Stimulated activated CD4-positive, alpha-beta T cell treated with anti-CD3 and anti-CD28 coated beads, Interleukin-12 subunit alpha, Interleukin-12 subunit beta, amount 100 ng/mL, for 48 hours (primary cell): ENCODE results near the gene HOXD3.

Experiments used
- DNase-seq, 3 donors: peaks; one replicate each; pipeline ENCODE4 v3.0.0-alpha.2; 2020; ENCODE audit warnings: low read depth in 2 of 3, low spot score in 1 of 3

HOXD3 gene

GRCh38 chr2:176132205-176133171 lies 24.6 kb upstream of the HOXD3 start:
- no peak for DNase-seq

DNA sequence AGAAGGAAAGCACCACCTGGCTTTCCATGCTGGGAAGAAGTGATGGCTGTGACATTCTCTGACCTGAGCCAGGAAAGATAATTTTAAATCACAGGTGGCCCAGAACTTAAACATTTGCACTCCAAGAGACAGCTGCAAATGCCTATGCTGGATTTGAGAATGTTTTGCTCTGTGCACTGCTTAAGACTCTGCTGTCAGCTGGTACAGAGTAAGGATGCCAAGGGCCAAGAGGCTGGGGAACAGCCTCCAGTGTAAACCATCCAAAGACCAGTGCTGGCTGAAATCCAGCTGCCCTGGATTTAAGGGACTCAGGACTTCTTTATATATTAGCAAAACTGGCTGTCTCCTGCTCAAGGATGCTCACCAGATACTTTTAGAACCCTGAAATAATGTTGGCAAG lies 23.7 kb upstream of the HOXD3 start:
- DNase-seq = no peak

DNA sequence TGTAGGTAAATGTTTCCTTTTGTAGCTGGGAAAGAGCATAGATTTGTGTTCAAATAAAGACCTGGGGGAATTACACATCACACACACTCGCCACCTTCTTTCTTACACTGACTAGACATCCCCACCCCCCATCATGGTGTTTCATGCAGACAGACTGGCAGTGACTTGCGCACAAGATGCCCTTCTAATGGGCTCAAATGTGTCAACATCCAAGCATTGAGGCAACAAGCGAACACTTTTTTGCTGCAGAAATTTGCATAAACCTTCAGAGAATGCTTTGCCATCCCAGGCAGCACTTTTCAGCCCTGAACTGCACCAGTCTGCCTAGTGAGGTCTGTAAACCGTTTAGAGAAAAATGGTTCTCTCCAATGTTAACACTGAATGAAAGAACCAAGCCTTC lies 23.1 kb upstream of the HOXD3 start:
- DNase-seq = no peak

DNA sequence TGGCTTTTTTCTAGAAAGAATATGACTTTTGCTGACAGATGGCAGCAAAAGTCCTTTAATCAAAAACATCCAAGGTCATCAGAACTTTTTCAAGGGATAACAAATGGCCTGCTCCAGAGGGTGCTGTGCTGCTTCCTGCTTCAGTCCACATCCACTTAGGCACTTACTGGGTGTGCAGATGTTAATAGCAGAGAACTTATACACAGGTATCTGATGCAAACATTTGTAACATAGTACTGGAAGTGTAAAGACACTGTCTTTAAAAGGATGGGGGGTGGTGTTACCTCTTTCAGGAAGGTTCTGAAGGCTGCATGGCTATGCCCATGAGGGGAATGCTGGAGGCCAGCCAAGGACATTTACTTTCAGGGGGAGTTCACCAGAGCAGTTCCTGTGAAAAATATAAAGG lies 22.1 kb upstream of the HOXD3 start:
- DNase-seq = no peak

DNA sequence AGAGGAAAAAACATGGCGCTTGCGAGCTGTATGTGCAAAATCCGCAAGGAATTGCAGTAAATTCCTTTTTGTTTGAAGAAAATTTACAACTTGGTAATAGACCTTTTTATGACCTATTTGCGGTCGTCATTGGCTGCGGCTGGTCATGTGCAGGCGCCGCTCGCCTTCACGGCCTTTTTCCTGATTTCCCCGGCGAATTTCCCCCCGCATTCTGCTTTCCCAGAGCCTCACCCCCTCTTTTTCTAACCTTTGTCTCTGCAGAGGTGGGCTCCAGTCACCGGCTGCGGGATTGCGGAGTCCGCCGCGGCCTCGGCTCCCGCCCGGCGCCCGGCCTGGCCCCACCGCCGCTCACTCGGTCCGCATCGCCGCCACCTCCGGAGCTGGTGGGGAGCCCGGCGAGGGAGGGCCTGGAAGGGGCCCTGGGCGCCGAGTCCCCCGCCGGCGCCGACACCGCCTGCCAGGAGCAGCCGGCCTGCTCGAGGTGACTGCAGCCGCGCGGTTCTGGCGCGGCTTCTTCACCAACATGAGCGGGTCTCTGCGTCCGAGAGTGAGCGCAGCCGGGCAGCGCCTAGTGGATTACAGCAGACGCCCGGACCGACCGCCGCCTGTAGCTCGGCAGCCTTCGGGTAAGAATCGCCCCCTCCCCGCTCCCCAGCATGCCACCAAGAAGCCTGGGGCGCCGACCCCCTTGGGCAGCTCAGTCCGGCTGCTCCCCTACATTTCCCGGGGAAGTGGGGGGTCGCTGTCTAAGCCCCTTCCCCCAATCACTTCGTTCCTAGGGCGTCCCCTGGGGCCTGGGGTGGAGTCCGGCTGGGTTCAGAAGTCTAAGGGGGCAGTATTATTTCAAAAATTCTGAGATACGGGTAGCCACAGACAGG lies 20.5 kb upstream of the HOXD3 start:
- DNase-seq = no peak

GRCh38 chr2:176137252-176137580 lies 19.9 kb upstream of the HOXD3 start:
- DNase-seq = no peak

- no peak for DNase-seq
Observed at GRCh38 chr2:176137906-176138305, 19.2 kb upstream of the HOXD3 start.

DNA sequence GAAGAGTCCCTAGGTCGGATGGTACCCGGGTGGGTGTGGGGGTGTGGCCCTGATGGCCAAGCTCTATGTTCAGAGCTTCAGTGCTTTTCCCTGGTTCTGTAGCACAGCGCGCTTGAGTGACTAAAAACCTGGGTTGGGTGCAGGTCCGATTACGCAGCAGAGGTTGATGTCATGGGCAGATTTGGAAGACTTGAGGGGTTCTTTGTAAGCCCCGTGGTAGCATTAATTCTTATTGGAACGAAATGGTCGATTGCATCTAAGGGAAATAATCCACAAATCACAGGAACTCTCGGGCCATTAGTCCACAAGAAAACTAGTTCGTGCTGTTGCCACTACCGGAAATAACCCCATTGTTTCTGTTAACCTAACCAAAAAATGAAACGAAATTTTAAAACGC lies 18.6 kb upstream of the HOXD3 start:
- no peak for DNase-seq

DNA sequence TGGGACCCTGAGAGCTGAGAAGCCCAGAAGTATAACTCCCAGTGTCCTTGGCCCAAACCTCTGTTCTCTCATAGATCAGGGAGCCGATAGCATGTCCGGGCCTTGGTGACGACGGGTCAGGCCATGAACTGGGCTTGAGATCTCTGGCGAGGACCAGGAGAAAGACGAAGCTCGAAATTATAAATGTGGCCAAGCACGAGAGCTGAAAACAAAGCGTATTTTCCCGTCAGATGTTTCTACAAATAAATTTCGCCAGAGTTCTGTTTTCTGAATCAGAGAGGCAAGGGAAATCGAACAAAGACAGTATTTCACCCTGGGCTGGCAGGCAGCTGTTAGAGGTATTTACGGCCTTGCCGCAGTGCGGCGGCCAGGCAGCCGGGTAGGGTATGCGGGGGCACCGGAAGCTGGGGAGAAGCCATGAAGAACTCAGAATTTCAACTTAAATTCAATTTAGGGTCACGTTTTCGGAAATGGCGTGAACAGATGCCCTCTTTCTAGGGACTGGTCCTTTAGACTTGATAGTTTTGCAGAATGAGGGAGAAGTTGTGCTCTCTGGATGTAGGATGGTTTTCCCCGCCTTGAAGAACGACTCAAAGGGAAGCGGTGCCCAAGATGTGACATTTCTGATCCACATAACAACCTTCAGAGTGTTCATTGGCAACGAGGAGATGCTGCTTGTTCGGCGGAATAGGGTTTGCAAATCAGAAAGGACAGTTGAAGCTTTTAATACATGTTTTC lies 18.0 kb upstream of the HOXD3 start:
- no peak for DNase-seq

DNA sequence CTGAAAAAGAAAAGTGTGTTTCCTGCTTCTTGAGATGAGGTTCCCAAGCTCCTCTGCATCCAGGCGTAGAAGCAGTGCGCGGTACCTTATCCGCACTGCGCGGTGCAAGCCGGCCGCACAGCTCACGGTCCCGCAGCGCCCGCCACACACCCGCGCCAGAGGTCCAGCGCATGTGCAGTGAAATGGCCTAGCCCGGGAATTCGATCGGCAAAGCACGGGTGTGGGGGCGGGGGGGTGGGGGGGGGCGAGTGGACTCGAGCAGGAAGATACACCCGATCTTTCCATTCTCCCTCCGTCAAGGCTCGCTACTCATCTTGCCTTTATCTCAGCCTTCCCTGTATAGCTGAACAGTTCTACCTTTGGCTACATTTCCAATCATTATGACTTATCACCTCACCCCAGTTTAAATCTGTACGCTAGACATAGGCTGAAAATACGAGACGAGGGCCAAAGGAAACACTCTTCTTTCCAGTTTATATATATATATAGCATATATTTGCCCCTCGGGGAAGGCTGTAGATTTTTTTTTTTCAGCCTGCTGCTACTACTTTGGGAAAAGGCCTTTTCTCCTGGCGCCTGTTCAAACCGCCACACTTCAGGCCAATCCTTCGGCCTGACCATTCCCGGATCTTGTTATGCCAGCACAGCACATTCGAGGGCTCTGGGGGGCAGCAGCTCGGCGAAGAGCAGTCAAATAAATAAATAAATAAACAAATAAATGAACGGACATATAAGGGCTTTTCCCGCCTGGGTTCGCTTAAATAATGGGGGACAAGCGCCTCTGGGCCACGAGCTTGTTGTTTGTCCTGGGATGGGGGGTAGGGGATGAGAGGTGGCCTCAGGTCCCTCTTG lies 17.2 kb upstream of the HOXD3 start:
- no peak for DNase-seq

- peak; percentile 44 to 58 (median 52) for DNase-seq
Observed at GRCh38 chr2:176140513-176141317, 16.4 kb upstream of the HOXD3 start.

GRCh38 chr2:176142281-176142680 lies 14.8 kb upstream of the HOXD3 start:
- DNase-seq = no peak

GRCh38 chr2:176145085-176145969 lies 11.8 kb upstream of the HOXD3 start:
- DNase-seq = no peak

- DNase-seq = no peak
Observed at GRCh38 chr2:176146101-176146500, 11.0 kb upstream of the HOXD3 start.

DNA sequence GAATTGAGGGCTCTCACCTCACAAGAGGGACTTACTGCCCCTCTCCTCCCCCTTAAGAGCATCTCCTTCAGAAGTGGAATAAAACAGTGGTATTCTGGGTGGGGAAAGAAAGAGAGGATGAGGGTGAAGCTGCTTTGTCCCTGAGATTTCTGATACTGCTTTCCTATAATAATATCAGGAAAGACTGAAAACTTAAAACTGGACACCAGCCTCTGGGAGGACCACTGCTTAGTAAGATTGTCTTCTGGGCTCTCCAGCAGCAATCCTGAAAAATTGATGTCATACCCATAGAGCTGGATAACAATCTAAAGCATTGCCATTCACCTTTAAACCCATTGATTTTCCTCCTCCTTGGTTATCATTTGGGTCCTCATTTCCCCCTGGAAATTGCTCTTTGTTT lies 10.5 kb upstream of the HOXD3 start:
- no peak for DNase-seq

- DNase-seq = no peak
Observed at GRCh38 chr2:176147210-176147799, 9.8 kb upstream of the HOXD3 start.

GRCh38 chr2:176147800-176148496 lies 9.2 kb upstream of the HOXD3 start:
- no peak for DNase-seq
